DOHH2 (cell line): ENCODE measurements around the gene GLYATL3.

Experiments used
- EZH2phosphoT487 ChIP-seq: fragments of 200-600 bp; sonication (generic); IDR thresholded peaks from 2 replicates; pipeline ENCODE4 v1.6.1; 2017; ENCODE audit warnings: borderline replicate concordance, mild to moderate bottlenecking, antibody characterized with exemption, low read length, moderate library complexity, mixed read lengths
- TF ChIP-seq, protein P1 (sequence below): fragments of 200-600 bp; sonication (generic); IDR thresholded peaks from one replicate; pipeline ENCODE4 v1.5.1; 2014; ENCODE audit warnings: antibody characterized with exemption, mild to moderate bottlenecking, low read depth, low read length; ENCODE audit not compliant: poor library complexity, severe bottlenecking

DNA sequence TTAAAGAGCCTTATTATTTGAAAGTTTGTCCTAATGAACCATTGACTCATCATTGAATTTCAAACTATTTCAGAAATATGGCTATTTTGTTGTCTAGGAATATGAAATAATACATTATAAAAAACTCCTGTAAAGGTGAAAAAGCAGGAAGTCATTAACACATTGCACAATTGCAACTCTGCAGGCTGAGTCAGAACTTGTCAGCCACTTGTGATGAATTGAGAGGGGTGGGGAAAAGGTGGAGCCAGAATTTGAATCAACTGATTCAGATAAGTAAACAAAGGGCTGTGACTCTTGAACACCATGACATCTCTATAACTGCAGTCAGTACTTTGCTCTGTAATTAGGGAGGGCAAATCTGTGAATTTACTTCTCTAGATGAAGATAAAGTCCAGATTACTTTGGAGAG, 56.7 kb downstream of the GLYATL3 start:
- TF ChIP-seq, protein P1, sequence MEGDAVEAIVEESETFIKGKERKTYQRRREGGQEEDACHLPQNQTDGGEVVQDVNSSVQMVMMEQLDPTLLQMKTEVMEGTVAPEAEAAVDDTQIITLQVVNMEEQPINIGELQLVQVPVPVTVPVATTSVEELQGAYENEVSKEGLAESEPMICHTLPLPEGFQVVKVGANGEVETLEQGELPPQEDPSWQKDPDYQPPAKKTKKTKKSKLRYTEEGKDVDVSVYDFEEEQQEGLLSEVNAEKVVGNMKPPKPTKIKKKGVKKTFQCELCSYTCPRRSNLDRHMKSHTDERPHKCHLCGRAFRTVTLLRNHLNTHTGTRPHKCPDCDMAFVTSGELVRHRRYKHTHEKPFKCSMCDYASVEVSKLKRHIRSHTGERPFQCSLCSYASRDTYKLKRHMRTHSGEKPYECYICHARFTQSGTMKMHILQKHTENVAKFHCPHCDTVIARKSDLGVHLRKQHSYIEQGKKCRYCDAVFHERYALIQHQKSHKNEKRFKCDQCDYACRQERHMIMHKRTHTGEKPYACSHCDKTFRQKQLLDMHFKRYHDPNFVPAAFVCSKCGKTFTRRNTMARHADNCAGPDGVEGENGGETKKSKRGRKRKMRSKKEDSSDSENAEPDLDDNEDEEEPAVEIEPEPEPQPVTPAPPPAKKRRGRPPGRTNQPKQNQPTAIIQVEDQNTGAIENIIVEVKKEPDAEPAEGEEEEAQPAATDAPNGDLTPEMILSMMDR, result no peak
- no peak for TF ChIP-seq EZH2phosphoT487
